GM12864 (cell line): Measurements from ENCODE around the gene RAET1G.
"Not testable (repeated sequence)": the region's sequence is repeated elsewhere in the genome, so short reads cannot be mapped to it uniquely, and the experiment has no call there.

Experiments
- DNase-seq: peaks from one replicate; pipeline ENCODE4 v3.0.0-alpha.2; 2011; ENCODE audit warnings: low read depth
- H3K4me3 ChIP-seq: 2 replicates; pipeline ENCODE4 v1.5.1; 2011; ENCODE audit warnings: mild to moderate bottlenecking, low read depth, low read length, control low read depth
- CTCF ChIP-seq: IDR thresholded peaks from 2 replicates; pipeline ENCODE4 v1.5.1; 2011; ENCODE audit warnings: low read depth, mild to moderate bottlenecking, moderate library complexity, low read length, control low read depth, inconsistent platforms; ENCODE audit errors: missing control alignments

Gene RAET1G

GRCh38 chr6:149963462-149964307 lies 40.8 kb upstream of the RAET1G start, which contains the start of gene ULBP1:
TSS of gene ULBP1 (plus strand) at chr6:149963943. CDS start at chr6:149964050, 107 bp downstream.
- no peak for DNase-seq
- peak within 1 kb of the TSS; percentile 36 for H3K4me3 ChIP-seq
- no peak for TF ChIP-seq CTCF

- no peak for TF ChIP-seq CTCF
- no peak for DNase-seq
- H3K4me3 ChIP-seq = peak overlapping the region; percentile 36; the same call in 1 of the 2 replicates
These were observed 40.2 kb upstream of the RAET1G start for GRCh38 chr6:149963212-149963461.

- TF ChIP-seq CTCF = no peak
- H3K4me3 ChIP-seq = no peak overlapping the region
- no peak for DNase-seq
These were observed 39.7 kb upstream of the RAET1G start for GRCh38 chr6:149962461-149963211.

- no peak overlapping the region for H3K4me3 ChIP-seq
- DNase-seq = no peak
- peak; percentile 36 for TF ChIP-seq CTCF
These were observed 39.0 kb upstream of the RAET1G start for GRCh38 chr6:149961728-149962425.

- no peak overlapping the region for H3K4me3 ChIP-seq
- TF ChIP-seq CTCF = no peak
- no peak for DNase-seq
These were observed 37.6 kb upstream of the RAET1G start for GRCh38 chr6:149960488-149960887.

GRCh38 chr6:149959806-149960205 lies 36.9 kb upstream of the RAET1G start:
- H3K4me3 ChIP-seq, DNase-seq: not testable (repeated sequence)

GRCh38 chr6:149958124-149958523 lies 35.2 kb upstream of the RAET1G start:
- not testable (repeated sequence) for DNase-seq, H3K4me3 ChIP-seq

GRCh38 chr6:149955654-149956317 lies 32.9 kb upstream of the RAET1G start:
- not testable (repeated sequence) for H3K4me3 ChIP-seq, DNase-seq

GRCh38 chr6:149954984-149955653 lies 32.2 kb upstream of the RAET1G start:
- not testable (repeated sequence) for DNase-seq, H3K4me3 ChIP-seq

GRCh38 chr6:149954328-149954983 lies 31.5 kb upstream of the RAET1G start:
- H3K4me3 ChIP-seq, DNase-seq: not testable (repeated sequence)

GRCh38 chr6:149953934-149954327 lies 31.0 kb upstream of the RAET1G start:
- not testable (repeated sequence) for H3K4me3 ChIP-seq, DNase-seq
